Mesothelial cell of epicardium (in vitro differentiated cells): ENCODE data around the gene AGPAT3. TPM values are rescaled to one million over a fixed set of nuclear protein-coding genes. Genes with fewer than 3 reads are reported as not detected.

ENCODE experiments used
- DNase-seq, 2 experiments: peaks; one replicate each; pipeline ENCODE4 v3.0.0; 2021; ENCODE audit warnings: low spot score in 2 of 2; ENCODE audit not compliant: unreplicated experiment in 2 of 2
- H3K27ac Mint-ChIP-seq: 2 replicates; pipeline ENCODE4 v1.8.0; 2021; ENCODE audit warnings: mixed read lengths
- H3K27me3 Mint-ChIP-seq: 2 replicates; pipeline ENCODE4 v1.8.0; 2021; ENCODE audit warnings: low read depth, mixed read lengths
- H3K36me3 Mint-ChIP-seq: 2 replicates; pipeline ENCODE4 v1.8.0; 2021; ENCODE audit warnings: mixed read lengths
- H3K4me1 Mint-ChIP-seq: 2 replicates; pipeline ENCODE4 v1.8.0; 2021; ENCODE audit warnings: mixed read lengths
- H3K4me3 Mint-ChIP-seq: 2 replicates; pipeline ENCODE4 v1.8.0; 2021; ENCODE audit warnings: mild to moderate bottlenecking, moderate library complexity, mixed read lengths
- H3K9me3 Mint-ChIP-seq: 2 replicates; pipeline ENCODE4 v1.8.0; 2021; ENCODE audit warnings: mixed read lengths
- total RNA-seq: library from RNA; stranded (reverse); gene quantifications from 3 replicates; pipeline ENCODE4 v1.2.1, GENCODE V29; 2021
- TF ChIP-seq, protein P1 (sequence below): fragments of 200-600 bp; sonication (generic); IDR thresholded peaks from one replicate; pipeline ENCODE4 v1.5.0; 2021; ENCODE audit warnings: antibody characterized with exemption; ENCODE audit not compliant: unreplicated experiment

AGPAT3 gene
- total RNA-seq, 1 donor from 2014 or later, result 71.0 TPM

DNA sequence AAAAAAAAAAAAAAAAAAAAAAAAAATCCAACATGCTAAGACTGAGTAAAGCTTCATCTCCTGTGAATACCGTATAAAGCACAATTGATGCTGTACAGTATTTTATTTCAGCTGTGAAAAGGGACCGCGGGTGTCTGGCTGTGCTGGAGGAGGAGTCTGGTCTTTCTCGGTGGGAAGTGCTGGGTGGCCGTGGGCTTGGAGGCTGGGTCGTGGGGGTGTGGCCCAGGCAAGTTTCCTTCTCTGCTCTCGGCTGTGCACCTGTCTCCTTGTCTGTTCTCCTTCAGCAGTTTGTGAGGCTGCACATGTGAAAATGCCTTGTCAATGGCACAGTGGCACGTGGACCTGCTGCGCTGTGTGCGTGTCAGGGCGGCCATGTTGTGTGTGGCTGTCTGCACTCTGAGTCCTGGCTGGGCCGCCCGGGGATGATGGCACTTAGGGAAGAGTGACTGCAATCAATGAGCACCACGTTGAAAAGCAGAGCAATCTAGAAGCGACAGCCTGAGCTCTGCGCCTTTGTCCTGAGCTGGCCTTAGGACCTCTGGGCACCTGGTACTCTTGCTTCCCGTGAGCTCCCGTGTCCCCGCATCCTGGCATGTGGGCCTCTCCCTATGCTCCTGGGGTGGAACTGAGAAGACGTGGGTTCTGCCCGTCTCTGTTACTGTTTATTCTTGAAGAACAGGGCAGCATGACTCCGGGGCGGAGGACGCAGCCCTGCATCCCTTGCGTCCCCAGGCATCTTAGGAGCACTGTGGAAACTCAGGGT, 14.5 kb downstream of the AGPAT3 start:
- Mint-ChIP-seq H3K9me3 (peaks cover 6% of the 10 kb centered on the region), H3K27me3 (no peaks in the 10 kb centered on the region), H3K4me1 (peaks cover 5% of the 10 kb centered on the region), H3K36me3 (peaks cover 21% of the 10 kb centered on the region), H3K4me3 (no peak overlapping the region), H3K27ac (no peak overlapping the region)
- TF ChIP-seq, protein P1, sequence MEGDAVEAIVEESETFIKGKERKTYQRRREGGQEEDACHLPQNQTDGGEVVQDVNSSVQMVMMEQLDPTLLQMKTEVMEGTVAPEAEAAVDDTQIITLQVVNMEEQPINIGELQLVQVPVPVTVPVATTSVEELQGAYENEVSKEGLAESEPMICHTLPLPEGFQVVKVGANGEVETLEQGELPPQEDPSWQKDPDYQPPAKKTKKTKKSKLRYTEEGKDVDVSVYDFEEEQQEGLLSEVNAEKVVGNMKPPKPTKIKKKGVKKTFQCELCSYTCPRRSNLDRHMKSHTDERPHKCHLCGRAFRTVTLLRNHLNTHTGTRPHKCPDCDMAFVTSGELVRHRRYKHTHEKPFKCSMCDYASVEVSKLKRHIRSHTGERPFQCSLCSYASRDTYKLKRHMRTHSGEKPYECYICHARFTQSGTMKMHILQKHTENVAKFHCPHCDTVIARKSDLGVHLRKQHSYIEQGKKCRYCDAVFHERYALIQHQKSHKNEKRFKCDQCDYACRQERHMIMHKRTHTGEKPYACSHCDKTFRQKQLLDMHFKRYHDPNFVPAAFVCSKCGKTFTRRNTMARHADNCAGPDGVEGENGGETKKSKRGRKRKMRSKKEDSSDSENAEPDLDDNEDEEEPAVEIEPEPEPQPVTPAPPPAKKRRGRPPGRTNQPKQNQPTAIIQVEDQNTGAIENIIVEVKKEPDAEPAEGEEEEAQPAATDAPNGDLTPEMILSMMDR, result no peak
- DNase-seq, result no peak

DNA sequence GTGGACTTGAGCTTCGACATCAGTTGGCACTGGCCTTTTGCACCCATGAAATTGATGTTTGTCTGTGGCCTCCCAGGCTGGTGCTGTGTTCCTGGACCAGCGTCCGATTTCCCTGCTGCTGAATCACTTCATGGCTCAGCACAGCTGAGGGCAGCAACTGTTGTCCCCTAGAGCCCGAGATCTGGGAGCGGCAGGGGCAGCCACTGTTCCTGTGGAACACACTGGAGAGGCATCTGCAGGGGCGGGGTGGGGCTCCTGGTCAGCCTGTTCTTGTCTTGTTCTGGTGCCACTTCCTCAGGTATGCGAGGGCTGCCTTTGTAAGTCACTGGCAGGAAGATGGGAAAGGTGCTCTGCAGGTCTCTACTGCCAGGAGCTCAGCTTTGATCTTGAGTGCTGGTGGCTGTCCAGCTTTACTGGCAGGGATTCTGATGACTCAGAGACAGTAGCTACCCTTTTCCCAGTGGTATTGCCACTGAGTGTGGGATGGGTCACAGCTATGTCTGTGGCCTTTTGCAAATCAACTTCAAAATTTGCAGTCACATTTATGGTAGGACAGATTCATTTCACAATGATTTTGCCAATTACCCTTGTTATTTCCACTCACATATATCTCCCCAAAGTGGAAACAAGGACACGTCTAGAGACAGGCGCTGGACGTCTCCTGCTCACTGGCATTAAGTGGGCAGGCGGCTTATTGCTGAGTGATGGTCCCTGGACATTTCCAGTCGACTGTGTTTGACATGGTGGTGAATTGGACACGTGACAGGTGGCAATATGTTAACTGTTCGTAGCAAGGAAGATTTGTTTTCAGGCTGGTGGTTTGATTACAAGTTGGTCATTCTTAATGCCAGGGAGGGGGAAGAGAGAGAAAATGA, 15.3 kb downstream of the AGPAT3 start:
- H3K27ac Mint-ChIP-seq, result no peak overlapping the region
- no peak for DNase-seq
- TF ChIP-seq, protein P1, result no peak
- no peak overlapping the region for H3K4me3 Mint-ChIP-seq
- peaks cover 14% of the 10 kb centered on the region for H3K36me3 Mint-ChIP-seq
- H3K4me1 Mint-ChIP-seq, result peaks cover 11% of the 10 kb centered on the region
- no peaks in the 10 kb centered on the region for H3K27me3 Mint-ChIP-seq
- peaks cover 2% of the 10 kb centered on the region for H3K9me3 Mint-ChIP-seq

DNA sequence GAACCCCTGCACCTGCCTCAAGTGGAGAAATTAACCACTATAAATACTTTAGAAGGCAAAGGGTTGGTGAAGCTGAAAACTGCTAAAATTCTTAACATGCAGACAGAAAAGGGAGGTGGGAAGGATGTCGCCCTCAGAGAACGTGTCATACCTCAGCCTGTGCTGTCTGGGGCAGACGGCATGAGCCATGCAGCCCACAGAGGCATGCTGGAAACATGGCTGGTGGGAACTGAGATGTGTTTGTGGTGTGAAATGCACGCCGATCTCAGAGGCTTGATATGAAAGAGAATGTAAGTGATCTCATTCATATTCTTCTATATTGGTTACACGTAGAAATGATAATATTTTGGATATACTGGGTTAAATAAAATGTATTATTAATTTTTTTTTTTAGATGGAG, 16.3 kb downstream of the AGPAT3 start:
- H3K9me3 Mint-ChIP-seq, result no peaks in the 10 kb centered on the region
- TF ChIP-seq, protein P1, result no peak
- no peaks in the 10 kb centered on the region for H3K27me3 Mint-ChIP-seq
- H3K4me3 Mint-ChIP-seq, result no peak overlapping the region
- DNase-seq, result no peak
- H3K36me3 Mint-ChIP-seq, result peaks cover 7% of the 10 kb centered on the region
- H3K4me1 Mint-ChIP-seq, result peaks cover 11% of the 10 kb centered on the region
- H3K27ac Mint-ChIP-seq, result no peak overlapping the region

DNA sequence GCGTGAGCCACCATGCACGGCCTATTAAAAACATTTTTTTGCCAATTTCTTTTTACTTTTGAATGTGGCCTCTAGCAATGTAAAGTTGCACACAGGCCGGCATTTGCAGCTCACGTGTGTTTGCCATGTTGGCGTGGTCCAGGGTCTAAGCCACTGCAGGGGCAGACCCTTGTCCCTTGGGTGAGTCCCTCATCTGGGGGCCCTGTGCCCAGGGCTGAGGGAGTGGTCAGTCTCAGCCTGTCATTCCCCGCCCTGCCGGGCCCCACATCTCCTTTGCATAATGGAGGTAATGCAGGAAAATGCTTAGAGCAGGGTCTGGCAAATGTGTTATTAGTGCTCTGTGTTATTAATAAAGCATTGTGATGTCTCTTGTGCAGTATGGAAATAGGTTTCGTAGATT, 16.9 kb downstream of the AGPAT3 start:
- TF ChIP-seq, protein P1, result no peak
- no peak for DNase-seq
- Mint-ChIP-seq H3K9me3 (no peaks in the 10 kb centered on the region), H3K27ac (no peak overlapping the region), H3K27me3 (no peaks in the 10 kb centered on the region), H3K4me1 (peaks cover 11% of the 10 kb centered on the region), H3K36me3 (peaks cover 5% of the 10 kb centered on the region), H3K4me3 (no peak overlapping the region)

DNA sequence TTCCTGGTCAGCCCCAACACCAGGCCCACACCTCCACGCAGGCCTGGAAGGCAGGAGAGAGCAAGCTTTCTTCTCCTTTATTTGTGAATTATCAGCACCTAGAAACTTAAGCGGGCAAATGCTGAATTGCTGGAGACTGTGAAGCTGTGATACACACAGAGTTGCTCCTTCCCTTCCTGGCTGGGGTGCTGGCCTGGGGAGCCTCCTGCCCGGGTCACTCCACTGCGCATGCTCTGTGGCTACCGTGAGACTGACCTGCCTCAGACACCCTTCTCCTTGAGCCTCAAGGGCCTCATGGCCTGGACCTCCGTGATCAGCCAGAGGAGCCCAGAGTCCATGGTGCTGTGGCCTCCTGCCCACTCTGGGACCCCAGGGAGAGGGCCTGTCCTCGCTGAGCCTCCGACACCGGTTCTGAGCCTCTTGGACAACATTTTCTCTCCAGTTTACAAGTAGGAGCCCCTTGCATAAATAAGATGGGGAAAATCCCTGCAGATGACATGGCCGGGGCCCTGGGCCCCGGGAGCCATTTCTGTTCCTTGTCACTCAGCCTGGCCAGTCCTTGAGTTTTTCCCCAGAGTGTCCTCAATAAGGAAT, 18.0 kb downstream of the AGPAT3 start:
- no peak overlapping the region for H3K4me3 Mint-ChIP-seq
- no peak for DNase-seq
- H3K36me3 Mint-ChIP-seq, result peaks cover 4% of the 10 kb centered on the region
- no peaks in the 10 kb centered on the region for H3K9me3 Mint-ChIP-seq
- TF ChIP-seq, protein P1, result no peak
- peaks cover 11% of the 10 kb centered on the region for H3K4me1 Mint-ChIP-seq
- H3K27me3 Mint-ChIP-seq, result no peaks in the 10 kb centered on the region
- peak overlapping the region; percentile 22 for H3K27ac Mint-ChIP-seq
